GM21515 (cell line): Measurements from ENCODE around the gene KIRREL2.
"Not testable (repeated sequence)": the region's sequence is repeated elsewhere in the genome, so short reads cannot be mapped to it uniquely, and the experiment has no call there.

Experiments
- ATAC-seq: cut with Tn5 transposase; IDR thresholded peaks from one replicate; pipeline ENCODE4 v1.9.1; 2021; ENCODE audit not compliant: unreplicated experiment

The KIRREL2 gene

DNA sequence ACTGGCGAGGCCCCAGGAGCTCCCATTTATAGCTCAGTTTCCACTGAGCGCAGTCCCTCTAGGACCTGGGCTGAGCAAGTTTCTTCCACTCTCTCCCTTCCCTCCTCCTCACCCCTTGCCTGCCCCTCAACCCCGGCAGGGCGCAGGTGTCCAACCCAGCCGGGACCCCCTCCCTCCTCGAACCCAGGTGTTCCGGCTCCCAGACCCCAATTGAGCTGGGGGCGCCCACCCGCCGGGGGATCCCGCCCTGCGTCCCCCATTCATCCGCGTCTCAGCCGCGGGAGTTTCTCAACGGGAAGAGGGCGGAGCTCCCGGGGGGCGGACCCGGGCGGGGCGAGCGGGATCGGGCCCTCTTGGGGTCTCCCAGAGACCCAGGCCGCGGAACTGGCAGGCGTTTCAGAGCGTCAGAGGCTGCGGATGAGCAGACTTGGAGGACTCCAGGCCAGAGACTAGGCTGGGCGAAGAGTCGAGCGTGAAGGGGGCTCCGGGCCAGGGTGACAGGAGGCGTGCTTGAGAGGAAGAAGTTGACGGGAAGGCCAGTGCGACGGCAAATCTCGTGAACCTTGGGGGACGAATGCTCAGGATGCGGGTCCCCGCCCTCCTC lies at the start of gene KIRREL2:
Gene KIRREL2, plus strand, starts transcription at position 366 of the 604 bp plus-strand sequence. Its CDS starts 209 bp downstream, at position 575.
- ATAC-seq: no peak

GRCh38 chr19:35807633-35808032 lies 49.1 kb upstream of the KIRREL2 start:
- no peak for ATAC-seq

DNA sequence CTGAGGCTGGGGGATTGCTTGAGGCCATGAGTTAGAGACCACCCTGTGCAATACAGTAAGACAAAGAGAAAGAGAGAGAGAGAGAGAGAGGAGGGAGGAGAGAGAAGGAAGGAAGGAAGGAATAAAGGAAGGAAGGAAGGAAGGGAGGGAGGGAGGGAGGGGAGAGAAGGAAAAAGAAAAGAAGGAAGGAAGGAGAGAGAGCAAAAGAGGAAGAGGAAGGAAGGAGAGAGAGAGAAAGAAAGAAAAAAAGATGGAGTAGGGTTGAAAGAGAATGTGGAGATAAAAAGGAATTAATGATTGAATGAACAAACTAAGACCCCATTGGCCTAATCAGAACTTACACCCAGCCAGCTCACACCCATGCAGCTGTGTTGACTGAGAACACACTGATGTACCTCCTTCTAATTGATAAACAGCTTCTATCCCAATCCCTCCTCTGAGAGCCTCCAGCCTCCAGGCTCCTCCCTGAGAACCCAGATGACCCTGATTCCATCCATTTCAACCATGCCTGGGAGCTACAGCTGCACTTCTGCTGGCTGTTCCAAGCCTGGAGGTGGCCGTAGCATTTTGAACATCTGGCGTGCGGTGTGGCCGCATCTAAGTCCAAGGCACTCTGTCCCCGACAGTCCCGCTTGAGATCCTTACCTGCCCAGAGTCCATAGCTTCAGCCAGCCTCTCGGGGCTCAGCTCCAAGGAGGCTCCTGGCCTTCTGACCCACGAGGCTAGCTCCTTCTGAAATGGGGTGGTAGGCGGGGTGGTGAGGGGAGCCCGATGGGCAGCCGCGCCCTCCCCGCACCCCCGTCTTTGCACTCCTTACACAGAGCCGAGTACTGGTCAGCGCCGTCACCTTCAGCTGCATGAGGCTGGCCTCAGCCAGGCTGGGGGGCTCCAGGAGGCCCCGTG lies 45.1 kb upstream of the KIRREL2 start:
- no peak for ATAC-seq

- ATAC-seq: no peak
Observed at GRCh38 chr19:35812220-35813042, 44.3 kb upstream of the KIRREL2 start, which contains the start of gene PRODH2. Gene PRODH2, minus strand, starts transcription at chr19:35812845. Its CDS starts 40 bp downstream, at chr19:35812805.

GRCh38 chr19:35813043-35813890 lies 43.4 kb upstream of the KIRREL2 start:
- ATAC-seq: no peak

DNA sequence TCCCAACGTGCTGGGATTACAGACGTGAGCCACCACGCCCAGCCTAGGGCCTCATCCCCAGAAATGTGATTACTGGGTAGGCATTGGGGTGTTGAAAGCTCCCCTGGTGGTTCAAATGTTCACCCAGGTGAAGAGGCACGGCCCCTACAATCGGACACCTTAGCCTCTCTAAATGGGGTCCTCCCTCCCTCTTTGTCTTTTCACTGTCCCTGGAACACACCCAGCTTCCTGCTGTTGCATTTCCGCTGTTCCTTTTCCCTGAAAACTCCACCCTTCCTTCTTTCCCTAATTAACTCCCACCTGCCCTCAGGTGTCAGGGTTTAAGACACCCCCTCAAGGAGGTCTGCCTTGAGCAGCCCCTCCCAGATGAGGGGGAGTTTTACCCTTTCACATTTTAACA lies 40.4 kb upstream of the KIRREL2 start:
- no peak for ATAC-seq

GRCh38 chr19:35816846-35817245 lies 39.9 kb upstream of the KIRREL2 start:
- ATAC-seq: no peak

- no peak for ATAC-seq
Observed at GRCh38 chr19:35818445-35818844, 38.3 kb upstream of the KIRREL2 start.

- ATAC-seq: no peak
Observed at GRCh38 chr19:35822579-35822978, 34.1 kb upstream of the KIRREL2 start.

DNA sequence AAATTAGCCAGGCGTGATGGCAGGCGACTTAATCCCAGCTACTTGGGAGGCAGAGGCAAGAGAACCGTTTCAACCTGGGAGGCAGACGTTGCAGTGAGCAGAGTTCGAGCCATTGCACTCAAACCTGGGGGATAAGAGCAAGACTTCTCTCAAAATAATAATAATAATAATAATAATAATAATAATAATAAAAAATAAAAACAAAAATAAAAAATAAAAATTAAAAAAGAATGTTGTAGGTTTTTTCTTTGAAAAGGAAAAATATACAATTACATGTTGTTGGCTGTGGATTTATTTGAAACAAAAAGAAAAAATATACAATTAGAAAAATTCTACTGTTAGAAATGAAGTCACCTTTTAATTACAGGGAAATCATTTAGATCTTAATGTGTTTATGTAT lies 32.6 kb upstream of the KIRREL2 start:
- no peak for ATAC-seq

DNA sequence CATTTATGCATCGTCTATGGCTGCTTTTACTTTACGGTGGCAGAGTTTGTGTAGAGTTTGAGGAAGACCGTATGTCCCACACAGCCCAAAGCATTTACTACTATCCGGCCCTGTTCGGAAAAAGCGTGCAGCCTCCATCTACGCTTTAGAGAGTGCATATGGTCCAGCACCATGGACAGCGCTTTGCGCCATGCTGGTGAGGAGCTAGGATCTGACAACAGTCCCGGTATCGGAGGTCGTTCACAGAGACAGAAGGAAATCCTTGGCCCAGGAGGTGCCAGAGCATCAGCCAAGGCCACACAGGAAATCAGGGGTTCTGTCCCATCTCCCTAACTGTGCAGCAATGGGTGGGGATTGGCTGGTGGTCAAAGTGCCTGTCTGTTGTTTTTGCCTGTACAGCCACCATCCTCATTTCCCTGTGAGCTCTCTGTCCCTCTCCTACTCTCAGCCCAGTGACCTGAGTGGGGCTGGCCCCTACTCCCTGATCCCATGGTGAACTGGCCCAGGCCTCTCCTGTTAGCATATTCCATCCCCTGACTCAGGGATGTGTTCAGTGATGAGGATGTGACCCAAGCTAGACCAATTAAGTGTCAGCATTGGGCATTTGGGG lies 27.9 kb upstream of the KIRREL2 start:
- no peak for ATAC-seq

GRCh38 chr19:35830986-35831385 lies 25.7 kb upstream of the KIRREL2 start:
- ATAC-seq: no peak

DNA sequence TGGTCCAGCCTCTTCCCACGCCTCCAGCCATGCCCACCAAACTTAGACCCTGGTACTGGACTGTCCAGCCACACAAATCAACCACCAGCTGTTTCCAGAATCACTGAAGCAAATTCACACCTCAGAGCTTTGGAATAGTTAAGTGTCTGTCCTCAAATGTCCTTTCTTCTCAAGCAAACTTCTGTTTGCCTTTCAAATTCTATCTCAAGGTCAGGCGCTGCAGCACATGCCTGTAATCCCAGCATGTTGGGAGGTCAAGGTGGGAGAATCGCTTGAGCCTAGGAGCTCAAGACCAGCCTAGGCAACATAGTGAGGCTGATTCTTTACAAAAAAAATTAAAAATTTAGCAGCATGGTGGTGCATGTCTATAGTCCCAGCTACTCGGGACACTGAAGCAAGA lies 24.7 kb upstream of the KIRREL2 start:
- no peak for ATAC-seq

DNA sequence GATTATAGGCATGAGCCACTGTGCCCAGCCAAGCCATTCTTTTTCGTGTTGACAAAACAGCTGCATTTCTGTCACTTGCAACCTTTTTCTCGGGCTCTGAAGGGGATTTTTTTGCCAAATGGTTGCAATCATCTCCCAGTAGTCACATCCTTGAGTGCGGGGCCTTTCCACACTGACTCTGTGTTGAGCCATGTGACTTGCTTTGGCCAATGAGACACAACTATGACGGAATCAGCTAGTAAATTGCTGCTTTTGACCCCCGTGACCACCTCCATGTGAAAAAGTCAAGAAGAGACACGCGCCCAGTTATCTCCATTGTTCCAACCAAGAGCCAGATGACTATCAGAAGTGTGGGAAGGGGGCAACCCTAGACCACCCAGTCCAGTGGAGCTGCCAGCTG lies 22.7 kb upstream of the KIRREL2 start:
- ATAC-seq: no peak

- not testable (repeated sequence) for ATAC-seq
Observed at GRCh38 chr19:35836096-35836495, 20.6 kb upstream of the KIRREL2 start.

- ATAC-seq: no peak
Observed at GRCh38 chr19:35841961-35842595, 14.6 kb upstream of the KIRREL2 start.

- no peak for ATAC-seq
Observed at GRCh38 chr19:35842666-35843272, 13.9 kb upstream of the KIRREL2 start.

DNA sequence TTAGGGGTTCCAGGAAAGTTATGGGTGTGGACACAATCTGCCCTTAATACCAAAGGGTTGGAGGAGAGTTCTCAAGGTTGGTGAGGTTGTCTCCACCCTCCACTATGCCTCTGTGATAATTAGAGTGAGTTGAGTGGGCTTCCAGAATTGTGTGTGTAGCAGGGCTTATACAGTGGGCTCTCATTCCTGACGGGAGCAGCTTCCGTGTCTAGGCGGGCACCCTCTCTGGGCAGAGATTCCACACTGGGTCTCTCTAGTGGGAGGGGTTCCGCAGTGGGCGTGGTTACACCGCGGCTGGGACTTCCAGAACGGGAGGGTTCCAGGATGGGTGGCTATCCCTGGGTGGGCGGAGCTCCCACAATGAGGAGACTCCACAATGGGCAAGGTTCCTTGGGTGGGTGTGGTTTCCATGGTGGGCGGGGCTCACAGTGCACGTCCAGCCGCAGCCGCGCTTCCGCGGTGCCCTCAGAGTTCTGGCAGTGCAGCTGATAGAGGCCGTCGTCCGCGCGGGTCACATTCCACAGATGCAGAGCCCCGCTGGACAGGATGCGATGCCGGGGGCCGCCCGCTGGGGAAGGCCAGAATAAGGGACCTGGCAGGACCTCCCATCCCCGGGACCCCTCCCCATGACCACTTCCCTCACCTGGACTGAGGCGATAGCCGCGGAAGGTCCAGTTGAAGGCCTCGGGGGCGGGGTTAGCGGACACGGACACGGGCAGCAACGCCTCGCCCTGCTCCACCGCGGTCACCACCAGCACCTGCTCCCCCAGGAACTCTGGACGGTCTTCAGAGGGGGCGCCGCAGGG lies 12.8 kb upstream of the KIRREL2 start:
- ATAC-seq: no peak
